Common myeloid progenitor, CD34-positive (primary cell): ENCODE results near the gene MSI2.
A peak's percentile ranks its signal among the peaks of the same experiment; 100 is the strongest.

Source experiments
- CTCF ChIA-PET: fragments of 350-600 bp; sonication (Branson Sonifier 250); formaldehyde crosslinking; loops from one replicate; lab custom pipeline; 2021; ENCODE audit warnings: antibody characterized with exemption; lab: Charles Lee
- POLR2A ChIA-PET: fragments of 350-600 bp; sonication (Branson Sonifier 250); formaldehyde crosslinking; loops from one replicate; lab custom pipeline; 2021; ENCODE audit warnings: antibody characterized with exemption; lab: Charles Lee
- DNase-seq, 3 donors: peaks; one replicate each; pipeline versions ENCODE4 v3.0.0 to v3.0.0-alpha.2; 2013
- H3K27ac ChIP-seq, 2 experiments: 1 replicate in 1 of 2; 2 replicates in 1 of 2; pipeline ENCODE4 v1.7.0; 2013; ENCODE audit warnings: inconsistent platforms in 2 of 2, low read length in 2 of 2, mild to moderate bottlenecking in 2 of 2, low read depth in 1 of 2, moderate library complexity in 1 of 2; ENCODE audit not compliant: severe bottlenecking in 2 of 2, insufficient read depth in 1 of 2, poor library complexity in 1 of 2
- H3K27me3 ChIP-seq, 5 experiments: replicated peaks in 2 of 5; 1 replicate in 3 of 5; 2 replicates in 2 of 5; pipeline versions ENCODE4 v1.6.1 to v1.7.0; 2013; ENCODE audit warnings: low read length in 4 of 5, mild to moderate bottlenecking in 2 of 5, moderate library complexity in 2 of 5, inconsistent platforms in 1 of 5; ENCODE audit not compliant: insufficient read depth in 5 of 5, control insufficient read depth in 4 of 5
- H3K36me3 ChIP-seq, 4 experiments: 1 replicate in 2 of 4; 2 replicates in 2 of 4; pipeline versions ENCODE4 v1.6.1 to v1.7.0; 2013; ENCODE audit warnings: low read length in 3 of 4, control low read depth in 1 of 4, mild to moderate bottlenecking in 1 of 4; ENCODE audit not compliant: control insufficient read depth in 4 of 4, insufficient read depth in 4 of 4
- H3K4me1 ChIP-seq, 4 experiments: 1 replicate in 3 of 4; 2 replicates in 1 of 4; pipeline versions ENCODE4 v1.6.1 to v1.7.1; 2013; ENCODE audit warnings: low read length in 3 of 4, mild to moderate bottlenecking in 3 of 4, control low read depth in 1 of 4, inconsistent platforms in 1 of 4, moderate library complexity in 1 of 4; ENCODE audit not compliant: control insufficient read depth in 4 of 4, insufficient read depth in 4 of 4; ENCODE audit errors: control extremely low read depth in 1 of 4
- H3K4me3 ChIP-seq, 7 experiments: 1 replicate in 4 of 7; 2 replicates in 3 of 7; pipeline versions ENCODE4 v1.5.1 to v1.7.0; 2013; ENCODE audit warnings: mild to moderate bottlenecking in 7 of 7, low read length in 6 of 7, moderate library complexity in 6 of 7, inconsistent platforms in 2 of 7, low read depth in 2 of 7, control low read depth in 1 of 7; ENCODE audit not compliant: insufficient read depth in 4 of 7, control insufficient read depth in 1 of 7; ENCODE audit errors: extremely low read depth in 1 of 7
- H3K9me3 ChIP-seq, 5 experiments: 1 replicate in 4 of 5; 2 replicates in 1 of 5; pipeline versions ENCODE4 v1.6.1 to v1.7.1; 2013; ENCODE audit warnings: low read length in 4 of 5, mild to moderate bottlenecking in 2 of 5, inconsistent platforms in 1 of 5, low read depth in 1 of 5, moderate library complexity in 1 of 5; ENCODE audit not compliant: control insufficient read depth in 4 of 5, insufficient read depth in 2 of 5; ENCODE audit errors: control extremely low read depth in 1 of 5
- WGBS: methylation state at CpG from one replicate; pipeline ENCODE4 v1.1.5; 2013; ENCODE audit not compliant: insufficient coverage; 5-methylcytosine and 5-hydroxymethylcytosine counted together

MSI2 gene

GRCh38 chr17:57357392-57357784, 101.1 kb downstream of the MSI2 start:
- H3K36me3 ChIP-seq: peaks cover under 1 to 30% (median 5%) of the 10 kb centered on the region in 4 experiments
- H3K9me3 ChIP-seq: no peaks in the 10 kb centered on the region
- WGBS: 8% methylated on average over 10 of the region's 11 CpGs
- ChIA-PET CTCF (interaction anchor here (0.6 to 2.3 kb wide), 14 partner anchors 9 to 113 kb away, joined by 3 to 11 read pairs (median 3); no protein-coding TSS in a partner anchor), POLR2A (interaction anchor here (0.7 to 1.6 kb wide), 5 partner anchors 8 to 113 kb away, joined by 3 to 11 read pairs (median 3); no protein-coding TSS in a partner anchor)
- peak overlapping the region; percentile 67 to 76 for H3K27ac ChIP-seq
- H3K27me3 ChIP-seq: no peaks in the 10 kb centered on the region
- peaks cover 27 to 86% (median 73%) of the 10 kb centered on the region in 4 experiments for H3K4me1 ChIP-seq
- peak in 2 of 3 donors; percentile 47 to 58 for DNase-seq
- H3K4me3 ChIP-seq: peak overlapping the region in 5 of 7 experiments; percentile 17 to 72 (median 53)

DNA sequence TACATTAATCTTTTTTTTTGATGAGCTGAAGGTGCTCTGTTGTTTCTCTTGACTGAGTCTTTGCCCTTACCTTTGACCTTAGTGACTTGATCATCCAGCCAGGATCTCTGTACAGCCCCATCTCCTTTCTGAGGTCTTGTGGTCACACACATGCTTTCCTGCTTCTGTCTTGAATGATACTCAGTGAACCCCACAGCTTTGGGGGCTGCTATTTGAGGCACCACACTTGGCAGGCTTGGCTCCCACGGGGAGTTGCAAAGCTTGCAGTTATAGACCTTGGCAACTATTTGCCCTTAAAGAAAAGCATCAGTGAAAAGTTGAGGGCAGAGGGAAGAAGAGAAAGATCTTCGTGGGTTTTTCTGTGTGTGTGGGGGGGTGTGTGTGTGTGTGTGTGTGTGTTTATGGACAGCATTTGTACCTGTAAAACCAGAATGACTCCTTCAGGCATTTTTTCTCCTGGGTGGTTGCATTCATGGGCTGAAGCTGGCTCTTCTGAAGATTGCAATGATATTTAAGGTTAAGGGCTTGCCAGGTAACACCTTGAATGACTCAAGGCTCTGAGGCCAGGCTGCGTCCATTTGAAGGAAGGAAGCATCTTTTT, 101.6 kb downstream of the MSI2 start:
- H3K36me3 ChIP-seq: peaks cover 0 to 29% (median 2%) of the 10 kb centered on the region in 4 experiments
- H3K4me3 ChIP-seq: peak overlapping the region in 3 of 7 experiments; percentile 53 to 72 (median 62)
- peak overlapping the region; percentile 67 to 76 for H3K27ac ChIP-seq
- H3K4me1 ChIP-seq: peaks cover 27 to 80% (median 69%) of the 10 kb centered on the region in 4 experiments
- 0% methylated on average over 2 of the region's 3 CpGs for WGBS
- no peaks in the 10 kb centered on the region for H3K27me3 ChIP-seq
- ChIA-PET POLR2A (interaction anchor here (0.8 to 1.6 kb wide), 3 partner anchors 9 to 112 kb away, joined by 3 to 11 read pairs (median 3); no protein-coding TSS in a partner anchor), CTCF (interaction anchor here (0.9 to 2.3 kb wide), 8 partner anchors 10 to 83 kb away, joined by 3 to 11 read pairs (median 6); no protein-coding TSS in a partner anchor)
- no peaks in the 10 kb centered on the region for H3K9me3 ChIP-seq
- peak in 2 of 3 donors; percentile 62 to 69 for DNase-seq

- H3K9me3 ChIP-seq: no peaks in the 10 kb centered on the region
- H3K36me3 ChIP-seq: peaks cover 0 to 43% (median 3%) of the 10 kb centered on the region in 4 experiments
- peak overlapping the region in 1 of 7 experiments; percentile 11 for H3K4me3 ChIP-seq
- no peak for DNase-seq
- ChIA-PET POLR2A (interaction anchor here (0.5 to 1.0 kb wide), 2 partner anchors 9 to 145 kb away, joined by 3 read pairs; no protein-coding TSS in a partner anchor), CTCF (interaction anchor here (0.7 to 1.4 kb wide), 4 partner anchors 9 to 99 kb away, joined by 3 read pairs; no protein-coding TSS in a partner anchor)
- no peaks in the 10 kb centered on the region for H3K27me3 ChIP-seq
- no peak overlapping the region for H3K27ac ChIP-seq
- H3K4me1 ChIP-seq: peaks cover 26 to 75% (median 67%) of the 10 kb centered on the region in 4 experiments
- WGBS: 67% methylated on average over 1 of the region's 2 CpGs
Observed at GRCh38 chr17:57360266-57360665, 103.9 kb downstream of the MSI2 start.

- no peak overlapping the region for H3K4me3 ChIP-seq
- no peaks in the 10 kb centered on the region for H3K9me3 ChIP-seq
- ChIA-PET CTCF (interaction anchor here (1.4 kb wide), 1 partner anchor 120 kb away, joined by 3 read pairs; no protein-coding TSS in a partner anchor), POLR2A (no interaction called here)
- H3K36me3 ChIP-seq: peaks cover 0 to 53% (median 2%) of the 10 kb centered on the region in 4 experiments
- peaks cover 25 to 75% (median 66%) of the 10 kb centered on the region in 4 experiments for H3K4me1 ChIP-seq
- no peak overlapping the region for H3K27ac ChIP-seq
- H3K27me3 ChIP-seq: no peaks in the 10 kb centered on the region
- DNase-seq: peak in 1 of 3 donors; percentile 42
- 100% methylated on average over 6 of the region's 9 CpGs for WGBS
Observed at GRCh38 chr17:57362797-57363556, 106.7 kb downstream of the MSI2 start.

DNA sequence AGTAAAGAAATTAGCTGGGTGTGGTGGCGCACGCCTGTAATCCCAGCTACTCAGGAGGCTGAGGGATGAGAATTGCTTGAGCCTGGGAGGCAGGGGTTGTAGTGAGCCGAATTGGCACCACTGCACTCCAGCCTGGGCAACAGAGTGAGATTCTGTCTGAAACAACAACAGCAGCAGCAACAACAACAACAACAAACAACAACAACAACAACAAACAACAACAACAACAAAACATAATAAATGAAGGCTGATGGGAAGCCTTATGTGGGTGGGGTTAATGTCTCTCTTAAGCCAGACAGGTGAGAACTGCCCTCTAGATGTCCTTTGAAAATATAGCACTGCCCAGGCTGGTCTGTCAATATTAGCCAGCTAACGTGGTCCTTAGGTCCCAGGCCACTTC, 107.3 kb downstream of the MSI2 start:
- no peak overlapping the region for H3K4me3 ChIP-seq
- CTCF ChIA-PET: no interaction called here
- H3K27ac ChIP-seq: peak overlapping the region in 1 of 2 experiments; percentile 31
- no peaks in the 10 kb centered on the region for H3K9me3 ChIP-seq
- peaks cover 0 to 53% (median 2%) of the 10 kb centered on the region in 4 experiments for H3K36me3 ChIP-seq
- POLR2A ChIA-PET: interaction anchor here (0.7 kb wide), 1 partner anchor 80 kb away, joined by 3 read pairs; no protein-coding TSS in a partner anchor
- H3K27me3 ChIP-seq: no peaks in the 10 kb centered on the region
- DNase-seq: no peak
- WGBS: 100% methylated on average over 1 of the region's 4 CpGs
- H3K4me1 ChIP-seq: peaks cover 22 to 75% (median 67%) of the 10 kb centered on the region in 4 experiments

DNA sequence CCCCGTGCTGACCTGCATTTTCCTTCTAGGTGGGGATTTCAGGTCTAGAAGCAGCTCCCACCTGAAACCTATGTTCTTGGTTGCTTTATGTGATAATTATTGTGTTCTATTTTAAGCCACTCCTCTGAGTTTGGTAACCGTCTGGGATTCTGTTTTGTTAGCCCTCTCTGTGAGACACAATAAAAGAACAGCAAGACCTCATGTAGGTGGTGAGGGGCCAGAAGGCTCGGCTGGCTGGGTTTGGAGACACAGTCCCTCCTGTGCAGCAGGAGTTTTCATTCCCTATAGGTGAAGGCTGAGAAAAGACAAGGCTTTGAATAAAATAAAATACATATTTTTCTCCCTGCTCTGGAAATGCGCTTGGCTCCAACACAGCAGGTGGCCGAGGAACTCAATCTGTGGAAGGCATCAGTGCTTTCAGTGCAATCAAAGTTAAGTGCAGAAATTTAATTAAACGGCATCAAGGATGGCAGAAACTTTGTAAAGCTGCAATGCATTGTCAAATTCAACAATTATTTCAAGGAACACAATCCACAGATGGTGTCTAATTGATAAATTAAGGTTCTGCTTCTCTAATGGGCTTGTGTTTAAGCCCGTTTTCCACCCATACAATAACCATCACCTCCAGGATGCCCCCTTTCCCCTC, 107.8 kb downstream of the MSI2 start:
- CTCF ChIA-PET: interaction anchor here (0.7 to 1.9 kb wide), 5 partner anchors 10 to 76 kb away, joined by 3 to 8 read pairs (median 5); no protein-coding TSS in a partner anchor
- Histone ChIP-seq H3K4me1 (peaks cover 20 to 75% (median 68%) of the 10 kb centered on the region in 4 experiments), H3K36me3 (peaks cover 0 to 53% (median 2%) of the 10 kb centered on the region in 4 experiments), H3K9me3 (no peaks in the 10 kb centered on the region), H3K27me3 (no peaks in the 10 kb centered on the region), H3K27ac (peak overlapping the region in 1 of 2 experiments; percentile 69), H3K4me3 (no peak overlapping the region)
- WGBS: 83% methylated on average over 2 of the region's 7 CpGs
- POLR2A ChIA-PET: interaction anchor here (0.6 to 0.7 kb wide), 2 partner anchors 30 to 79 kb away, joined by 3 to 5 read pairs; no protein-coding TSS in a partner anchor
- DNase-seq: no peak
